A673 (cell line): ENCODE data around the gene SRRD. TPM values are rescaled to one million over a fixed set of nuclear protein-coding genes. Genes with fewer than 3 reads are reported as not detected.
"Not testable (repeated sequence)": the region's sequence is repeated elsewhere in the genome, so short reads cannot be mapped to it uniquely, and the experiment has no call there.

ENCODE experiments used
- BruUV-seq: library from RNA; stranded (reverse); fragments of 400-500 nt; replicated peaks from 2 replicates; lab custom pipeline; 2021; lab: Mats Ljungman, UMichigan
- CTCF ChIA-PET: fragments of 300-600 bp; sonication (Branson Sonifier 250); formaldehyde crosslinking; loops from one replicate; lab custom pipeline; 2022; ENCODE audit warnings: antibody characterized with exemption; lab: Charles Lee
- POLR2A ChIA-PET: fragments of 300-600 bp; sonication (Branson Sonifier 250); formaldehyde crosslinking; loops from one replicate; lab custom pipeline; 2022; ENCODE audit warnings: antibody characterized with exemption; ENCODE audit not compliant: low non-redundant PET; lab: Charles Lee
- DNase-seq: peaks from one replicate; pipeline ENCODE4 v3.0.0-alpha.2; 2015; ENCODE audit warnings: low spot score
- H3K27ac ChIP-seq: fragments of 200-600 bp; sonication (generic); 2 replicates; pipeline ENCODE4 v1.5.1; 2016; ENCODE audit warnings: mixed run types, low read depth, mild to moderate bottlenecking, mixed read lengths, antibody characterized with exemption, low read length; ENCODE audit not compliant: poor library complexity, severe bottlenecking
- H3K27me3 ChIP-seq: fragments of 200-600 bp; sonication (generic); replicated peaks from 2 replicates; pipeline ENCODE4 v1.6.1; 2017; ENCODE audit warnings: mixed run types, low read depth, mild to moderate bottlenecking, mixed read lengths, antibody characterized with exemption, low read length; ENCODE audit not compliant: insufficient read depth, poor library complexity
- H3K36me3 ChIP-seq: fragments of 200-600 bp; sonication (generic); 2 replicates; pipeline ENCODE4 v1.6.1; 2016; ENCODE audit warnings: mixed run types, mild to moderate bottlenecking, mixed read lengths, antibody characterized with exemption, low read length; ENCODE audit not compliant: insufficient read depth, poor library complexity, severe bottlenecking
- H3K4me1 ChIP-seq: fragments of 200-600 bp; sonication (generic); 2 replicates; pipeline ENCODE4 v1.6.1; 2017; ENCODE audit warnings: mixed run types, mild to moderate bottlenecking, mixed read lengths, antibody characterized with exemption, low read length; ENCODE audit not compliant: insufficient read depth, poor library complexity, severe bottlenecking
- H3K4me3 ChIP-seq: fragments of 200-600 bp; sonication (generic); 2 replicates; pipeline ENCODE4 v1.5.1; 2016; ENCODE audit warnings: low read depth, mixed run types, mild to moderate bottlenecking, mixed read lengths, low read length; ENCODE audit not compliant: poor library complexity, severe bottlenecking
- H3K9me3 ChIP-seq: fragments of 200-600 bp; sonication (generic); 2 replicates; pipeline ENCODE4 v1.6.1; 2016; ENCODE audit warnings: mixed run types, low read depth, mild to moderate bottlenecking, mixed read lengths, antibody characterized with exemption, low read length; ENCODE audit not compliant: poor library complexity, severe bottlenecking
- CTCF ChIP-seq: fragments of 300-800, 200-600 bp; sonication (generic); conservative IDR thresholded peaks from 2 replicates; pipeline ENCODE4 v1.5.1; 2017; ENCODE audit warnings: low read depth, mild to moderate bottlenecking, antibody characterized with exemption, low read length, moderate library complexity, mixed read lengths
- EZH2 ChIP-seq: fragments of 200-600 bp; sonication (generic); IDR thresholded peaks from 2 replicates; pipeline ENCODE4 v1.6.1; 2017; ENCODE audit warnings: borderline replicate concordance, low read depth, mild to moderate bottlenecking, mixed read lengths, antibody characterized with exemption, low read length; ENCODE audit not compliant: poor library complexity, severe bottlenecking
- intact Hi-C: fragments of 100-400 bp; cut with micrococcal nuclease; formaldehyde crosslinking; loops from one replicate; pipeline ENCODE4 v1.10.0; 2022; ENCODE audit not compliant: unreplicated experiment
- total RNA-seq: library from RNA; stranded (reverse); gene quantifications from 2 replicates; pipeline ENCODE4 v1.2.3, GENCODE V29; 2021

The SRRD gene
- total RNA-seq, 1 experiment from 2014 or later, result 28.8 TPM

GRCh38 chr22:26527167-26527566, 43.5 kb downstream of the SRRD start:
- Histone ChIP-seq H3K4me1 (no peaks in the 10 kb centered on the region), H3K4me3 (no peak overlapping the region), H3K36me3 (no peaks in the 10 kb centered on the region), H3K27me3 (no peaks in the 10 kb centered on the region), H3K27ac (no peak overlapping the region), H3K9me3 (no peaks in the 10 kb centered on the region)
- no TSS peak for BruUV-seq
- ChIA-PET POLR2A (no interaction called here), CTCF (no interaction called here)
- DNase-seq, result no peak
- TF ChIP-seq EZH2, result no peak
- no peak for TF ChIP-seq CTCF
- intact Hi-C loops, result no loop called here

- CTCF ChIA-PET, result no interaction called here
Observed at GRCh38 chr22:26527574-26528465, 44.1 kb downstream of the SRRD start.

GRCh38 chr22:26528518-26528917, 44.8 kb downstream of the SRRD start:
- CTCF ChIA-PET, H3K4me1 ChIP-seq, DNase-seq, H3K27ac ChIP-seq, H3K4me3 ChIP-seq, H3K9me3 ChIP-seq, H3K36me3 ChIP-seq, POLR2A ChIA-PET, intact Hi-C loops, H3K27me3 ChIP-seq, BruUV-seq: not testable (repeated sequence)

More at GRCh38 chr22:26527574-26528465, 44.1 kb downstream of the SRRD start:
- no peak for TF ChIP-seq EZH2
- no peak for TF ChIP-seq CTCF
- POLR2A ChIA-PET, result no interaction called here
- intact Hi-C loops, result no loop called here
- Histone ChIP-seq H3K4me1 (no peaks in the 10 kb centered on the region), H3K4me3 (no peak overlapping the region), H3K27me3 (no peaks in the 10 kb centered on the region), H3K27ac (no peak overlapping the region), H3K36me3 (no peaks in the 10 kb centered on the region), H3K9me3 (no peaks in the 10 kb centered on the region)
- DNase-seq, result no peak
- no TSS peak for BruUV-seq
